Kidney glomerular epithelial cell (primary cell): ENCODE results near the gene LARGE1.
"Not testable (repeated sequence)": the region's sequence is repeated elsewhere in the genome, so short reads cannot be mapped to it uniquely, and the experiment has no call there.

ENCODE experiments used
- DNase-seq: peaks from one replicate; lab custom pipeline; 2025; lab: John Stamatoyannopoulos, UW

Gene LARGE1

GRCh38 chr22:33593818-33594217 lies 326.5 kb downstream of the LARGE1 start:
- no peak for DNase-seq

GRCh38 chr22:33591946-33592345 lies 328.3 kb downstream of the LARGE1 start:
- DNase-seq, result no peak

- no peak for DNase-seq
Measured at GRCh38 chr22:33589297-33589696, 331.0 kb downstream of the LARGE1 start.

- no peak for DNase-seq
Measured at GRCh38 chr22:33588860-33589259, 331.4 kb downstream of the LARGE1 start.

GRCh38 chr22:33584152-33584551 lies 336.1 kb downstream of the LARGE1 start:
- DNase-seq, result no peak

GRCh38 chr22:33582822-33583400 lies 337.4 kb downstream of the LARGE1 start:
- no peak for DNase-seq

- DNase-seq, result no peak
Measured at GRCh38 chr22:33580310-33580709, 340.0 kb downstream of the LARGE1 start.

GRCh38 chr22:33579448-33580093 lies 340.7 kb downstream of the LARGE1 start:
- peak; percentile 55 for DNase-seq

GRCh38 chr22:33578752-33579151 lies 341.5 kb downstream of the LARGE1 start:
- DNase-seq, result peak; percentile 64

- DNase-seq, result peak; percentile 60
Measured at GRCh38 chr22:33577862-33578411, 342.3 kb downstream of the LARGE1 start.

- no peak for DNase-seq
Measured at GRCh38 chr22:33576205-33576604, 344.1 kb downstream of the LARGE1 start.

GRCh38 chr22:33575771-33576170 lies 344.5 kb downstream of the LARGE1 start:
- DNase-seq, result no peak

- no peak for DNase-seq
Measured at GRCh38 chr22:33575041-33575440, 345.2 kb downstream of the LARGE1 start.

- DNase-seq, result peak; percentile 85
Measured at GRCh38 chr22:33573479-33573878, 346.8 kb downstream of the LARGE1 start.

GRCh38 chr22:33572086-33572485 lies 348.2 kb downstream of the LARGE1 start:
- DNase-seq, result no peak

GRCh38 chr22:33570110-33570509 lies 350.2 kb downstream of the LARGE1 start:
- no peak for DNase-seq

GRCh38 chr22:33569559-33569958 lies 350.7 kb downstream of the LARGE1 start:
- DNase-seq, result no peak

GRCh38 chr22:33569018-33569417 lies 351.3 kb downstream of the LARGE1 start:
- DNase-seq, result peak; percentile 52

GRCh38 chr22:33566495-33566894 lies 353.8 kb downstream of the LARGE1 start:
- DNase-seq, result not testable (repeated sequence)

- no peak for DNase-seq
Measured at GRCh38 chr22:33565580-33565995, 354.7 kb downstream of the LARGE1 start.

GRCh38 chr22:33564683-33565082 lies 355.6 kb downstream of the LARGE1 start:
- DNase-seq, result no peak

GRCh38 chr22:33563220-33563964 lies 356.9 kb downstream of the LARGE1 start:
- DNase-seq, result no peak

GRCh38 chr22:33562501-33562900 lies 357.8 kb downstream of the LARGE1 start:
- DNase-seq, result no peak
